Measurements from ENCODE around the gene THAP4.
"Not testable (repeated sequence)": the region's sequence is repeated elsewhere in the genome, so short reads cannot be mapped to it uniquely, and the experiment has no call there.

THAP4 gene

GRCh38 chr2:241612156-241613016 lies 24.6 kb downstream of the THAP4 start:
- peak; percentile 38 for DNase-seq (ENCODE audit: low read depth)

GRCh38 chr2:241611062-241611461 lies 25.9 kb downstream of the THAP4 start:
- no peak for DNase-seq (ENCODE audit: low read depth)

GRCh38 chr2:241609859-241610793 lies 26.8 kb downstream of the THAP4 start:
- peak; percentile 86 for DNase-seq (ENCODE audit: low read depth)

- no peak for DNase-seq (ENCODE audit: low read depth)
These were observed 28.1 kb downstream of the THAP4 start for GRCh38 chr2:241608881-241609280.

- no peak for DNase-seq (ENCODE audit: low read depth)
These were observed 29.6 kb downstream of the THAP4 start for GRCh38 chr2:241607162-241607885.

GRCh38 chr2:241606186-241606585 lies 30.8 kb downstream of the THAP4 start:
- no peak for DNase-seq (ENCODE audit: low read depth)

GRCh38 chr2:241603686-241604085 lies 33.3 kb downstream of the THAP4 start:
- DNase-seq (ENCODE audit: low read depth), result no peak

GRCh38 chr2:241602720-241603119 lies 34.2 kb downstream of the THAP4 start:
- no peak for DNase-seq (ENCODE audit: low read depth)

GRCh38 chr2:241601841-241602240 lies 35.1 kb downstream of the THAP4 start:
- DNase-seq (ENCODE audit: low read depth), result no peak

- peak; percentile 61 for DNase-seq (ENCODE audit: low read depth)
These were observed 37.3 kb downstream of the THAP4 start for GRCh38 chr2:241599615-241600014.

- DNase-seq (ENCODE audit: low read depth), result no peak
These were observed 38.5 kb downstream of the THAP4 start for GRCh38 chr2:241598487-241598886.

GRCh38 chr2:241598061-241598460 lies 38.9 kb downstream of the THAP4 start:
- DNase-seq (ENCODE audit: low read depth), result no peak

GRCh38 chr2:241597561-241597960 lies 39.4 kb downstream of the THAP4 start:
- no peak for DNase-seq (ENCODE audit: low read depth)

GRCh38 chr2:241595600-241596140 lies 41.3 kb downstream of the THAP4 start:
- no peak for DNase-seq (ENCODE audit: low read depth)

GRCh38 chr2:241593271-241593670 lies 43.7 kb downstream of the THAP4 start:
- no peak for DNase-seq (ENCODE audit: low read depth)

GRCh38 chr2:241592126-241592845 lies 44.7 kb downstream of the THAP4 start:
- no peak for DNase-seq (ENCODE audit: low read depth)

- not testable (repeated sequence) for DNase-seq (ENCODE audit: low read depth)
These were observed 46.2 kb downstream of the THAP4 start for GRCh38 chr2:241590496-241591455.

GRCh38 chr2:241589863-241590262 lies 47.1 kb downstream of the THAP4 start:
- not testable (repeated sequence) for DNase-seq (ENCODE audit: low read depth)

GRCh38 chr2:241586564-241587264 lies 50.2 kb downstream of the THAP4 start:
- no peak for DNase-seq (ENCODE audit: low read depth)

Measured in EH (cell line).